ENCODE measurements around the gene STIMATE. TPM values are rescaled to one million over a fixed set of nuclear protein-coding genes. Genes with fewer than 3 reads are reported as not detected.

Gene STIMATE
- total and polyA plus RNA-seq, 10 of the 15 experiments (the other 5 are each of a cell fraction or from before 2014, with no cell fraction given) = 0.24 to 24.1 (median 15.4) TPM

- DNase-seq (ENCODE audit: low read depth, low spot score) (no peak), ATAC-seq (no peak), FAIRE-seq (no peak)
- Histone ChIP-seq H3K27ac (ENCODE audit: control insufficient read depth, insufficient read depth) (no peak overlapping the region), H3K36me3 (ENCODE audit: control insufficient read depth in 2 of 2, insufficient read depth in 2 of 2, low read length in 1 of 2) (peaks cover 3 to 9% of the 10 kb centered on the region in 2 experiments; a peak in 3 of 4 replicates), H3K9ac (ENCODE audit: control insufficient read depth, insufficient read depth, low read length) (no peak overlapping the region), H3K4me1 (ENCODE audit: control insufficient read depth, insufficient read depth, low read length) (peaks cover 15% of the 10 kb centered on the region), H4K20me1 (ENCODE audit: control insufficient read depth, insufficient read depth) (no peaks in the 10 kb centered on the region), H2AFZ (ENCODE audit: control insufficient read depth, low read depth, low read length) (no peak overlapping the region), H3K9me3 (replicated peaks; ENCODE audit: control insufficient read depth, insufficient read depth, low read length) (no peaks in the 10 kb centered on the region; the same call in 1 of the 3 replicates), H3K4me2 (ENCODE audit: control insufficient read depth, insufficient read depth) (no peak overlapping the region), H3K27me3 (replicated peaks in 1 of 2; ENCODE audit: control insufficient read depth in 2 of 2, insufficient read depth in 2 of 2, low read length in 1 of 2) (no peaks in the 10 kb centered on the region), H3K79me2 (ENCODE audit: control insufficient read depth, insufficient read depth, low read length) (peaks cover 3% of the 10 kb centered on the region), H3K4me3 (no peak overlapping the region)
- intact Hi-C loops (cut with micrococcal nuclease; ENCODE audit: unreplicated experiment) = no loop called here
- ChIA-PET SMC1A (ENCODE audit: uncharacterized antibody, unreplicated experiment) (interaction anchor here (1.1 to 1.7 kb wide), 2 partner anchors 14 to 53 kb away, joined by 3 to 7 read pairs; no protein-coding TSS in a partner anchor), RAD21 (ENCODE audit: unreplicated experiment) (interaction anchor here (2.2 kb wide), 1 partner anchor 11 kb away, joined by 17 read pairs; no protein-coding TSS in a partner anchor), CTCF (interaction anchor here (1.2 to 4.8 kb wide), 2 partner anchors 11 to 35 kb away, joined by 3 to 28 read pairs; no protein-coding TSS in a partner anchor), POLR2A (no interaction called here)
- 88% methylated on average over 4 of the region's 4 CpGs for WGBS (ENCODE audit: insufficient coverage, insufficient replicate concordance, low lambda C conversion rate, missing lambda C conversion rate)
- TF ChIP-seq PBX3 (IDR thresholded peaks at IDR 0.05; ENCODE audit: insufficient replicate concordance, low read depth, low read length) = no peak
- TF ChIP-seq MEF2A (IDR thresholded peaks at IDR 0.05; ENCODE audit: insufficient read depth, low read depth, low read length) = no peak
- TF ChIP-seq IKZF1 (conservative IDR thresholded peaks at IDR 0.05) = no peak
- in situ Hi-C loops (cut with MboI) = no loop called here
- no TSS peak for BruUV-seq (replicated peaks)
Observed at GRCh38 chr3:52881871-52882270, 15.5 kb downstream of the STIMATE start.

- WGBS (ENCODE audit: insufficient coverage, insufficient replicate concordance, low lambda C conversion rate, missing lambda C conversion rate) = 6% methylated on average over 3 of the region's 3 CpGs
- DNase-seq (ENCODE audit: low read depth, low spot score) (peak; percentile 24), FAIRE-seq (no peak), ATAC-seq (peak; percentile 79)
- no peaks in the 10 kb centered on the region for H3K27me3 ChIP-seq (replicated peaks in 1 of 2; ENCODE audit: control insufficient read depth in 2 of 2, insufficient read depth in 2 of 2, low read length in 1 of 2)
- no peaks in the 10 kb centered on the region; the same call in 1 of the 3 replicates for H3K9me3 ChIP-seq (replicated peaks; ENCODE audit: control insufficient read depth, insufficient read depth, low read length)
- POLR2A ChIA-PET = interaction anchor here (0.7 to 2.5 kb wide), 2 partner anchors 12 to 177 kb away, joined by 3 to 8 read pairs; no protein-coding TSS in a partner anchor
- H3K9ac ChIP-seq (ENCODE audit: control insufficient read depth, insufficient read depth, low read length) = no peak overlapping the region
- in situ Hi-C loops (cut with MboI) (no loop called here), intact Hi-C loops (cut with micrococcal nuclease; ENCODE audit: unreplicated experiment) (no loop called here)
- RAD21 ChIA-PET (ENCODE audit: unreplicated experiment) = interaction anchor here (2.2 kb wide), 1 partner anchor 13 kb away, joined by 17 read pairs; no protein-coding TSS in a partner anchor
- peaks cover 3% of the 10 kb centered on the region for H3K79me2 ChIP-seq (ENCODE audit: control insufficient read depth, insufficient read depth, low read length)
- H4K20me1 ChIP-seq (ENCODE audit: control insufficient read depth, insufficient read depth) = no peaks in the 10 kb centered on the region
- peak overlapping the region; percentile 31 for H3K4me2 ChIP-seq (ENCODE audit: control insufficient read depth, insufficient read depth)
- H3K4me3 ChIP-seq = no peak overlapping the region
- H3K4me1 ChIP-seq (ENCODE audit: control insufficient read depth, insufficient read depth, low read length) = peaks cover 15% of the 10 kb centered on the region
- peaks cover 1 to 9% of the 10 kb centered on the region in 2 experiments; a peak in 2 of 4 replicates for H3K36me3 ChIP-seq (ENCODE audit: control insufficient read depth in 2 of 2, insufficient read depth in 2 of 2, low read length in 1 of 2)
- H2AFZ ChIP-seq (ENCODE audit: control insufficient read depth, low read depth, low read length) = no peak overlapping the region
- CTCF ChIA-PET = interaction anchor here (0.6 to 4.8 kb wide), 2 partner anchors 12 to 54 kb away, joined by 4 to 28 read pairs; no protein-coding TSS in a partner anchor
- H3K27ac ChIP-seq (ENCODE audit: control insufficient read depth, insufficient read depth) = peak overlapping the region; percentile 33; the same call in 1 of the 2 replicates
- no TSS peak for BruUV-seq (replicated peaks)
- SMC1A ChIA-PET (ENCODE audit: uncharacterized antibody, unreplicated experiment) = interaction anchor here (1.0 to 3.3 kb wide), 5 partner anchors 12 to 103 kb away, joined by 3 to 25 read pairs (median 3); no protein-coding TSS in a partner anchor
- TF ChIP-seq TAF1 (IDR thresholded peaks at IDR 0.05; ENCODE audit: borderline replicate concordance, low read depth, low read length) (no peak), ZBTB33 (IDR thresholded peaks at IDR 0.05) (no peak), PAX8 (IDR thresholded peaks at IDR 0.05) (no peak), IKZF1 (conservative IDR thresholded peaks at IDR 0.05) (peak; percentile 30; the same call in 1 of the 2 replicates), SUZ12 (IDR thresholded peaks at IDR 0.05; ENCODE audit: unreplicated experiment) (no peak), JUNB (IDR thresholded peaks at IDR 0.05) (peak; percentile 72), ATF7 (IDR thresholded peaks at IDR 0.05; ENCODE audit: low read depth) (no peak), PAX5 (IDR thresholded peaks at IDR 0.05; ENCODE audit: borderline replicate concordance, low read depth, low read length) (no peak), IKZF2 (IDR thresholded peaks at IDR 0.05) (peak in 1 of 2 experiments; percentile 28; a peak in 2 of 4 replicates), SRF (IDR thresholded peaks at IDR 0.05; ENCODE audit: low read depth in 2 of 2, low read length in 2 of 2) (no peak)
- TF ChIP-seq, protein P1, sequence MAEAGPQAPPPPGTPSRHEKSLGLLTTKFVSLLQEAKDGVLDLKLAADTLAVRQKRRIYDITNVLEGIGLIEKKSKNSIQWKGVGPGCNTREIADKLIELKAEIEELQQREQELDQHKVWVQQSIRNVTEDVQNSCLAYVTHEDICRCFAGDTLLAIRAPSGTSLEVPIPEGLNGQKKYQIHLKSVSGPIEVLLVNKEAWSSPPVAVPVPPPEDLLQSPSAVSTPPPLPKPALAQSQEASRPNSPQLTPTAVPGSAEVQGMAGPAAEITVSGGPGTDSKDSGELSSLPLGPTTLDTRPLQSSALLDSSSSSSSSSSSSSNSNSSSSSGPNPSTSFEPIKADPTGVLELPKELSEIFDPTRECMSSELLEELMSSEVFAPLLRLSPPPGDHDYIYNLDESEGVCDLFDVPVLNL (IDR thresholded peaks at IDR 0.05; ENCODE audit: low read depth, low read length) = no peak
Observed at GRCh38 chr3:52880474-52880873, 16.9 kb downstream of the STIMATE start.

Data from GM12878 (cell line).